Endothelial cell of umbilical vein (primary cell): ENCODE data around the gene HEXIM2. TPM values are rescaled to one million over a fixed set of nuclear protein-coding genes. Genes with fewer than 3 reads are reported as not detected.

Experiments used
- BruUV-seq: library from RNA; stranded (reverse); fragments of 400-500 nt; replicated peaks from 2 replicates; lab custom pipeline; 2021; lab: Mats Ljungman, UMichigan
- CTCF ChIA-PET: fragments of 300-600, 350-600 bp; sonication (Branson Sonifier 250); formaldehyde crosslinking; loops from one replicate; lab custom pipeline; 2021; ENCODE audit warnings: antibody characterized with exemption, inconsistent platforms; lab: Charles Lee
- POLR2A ChIA-PET: fragments of 300-600, 350-600 bp; sonication (Branson Sonifier 250); formaldehyde crosslinking; loops from one replicate; lab custom pipeline; 2021; ENCODE audit warnings: antibody characterized with exemption, inconsistent platforms; lab: Charles Lee
- DNase-seq: peaks from one replicate; pipeline ENCODE4 v3.0.0-alpha.2; 2011; ENCODE audit warnings: low read depth, low spot score
- FAIRE-seq: peaks from 2 replicates; lab custom pipeline; 2011; peaks lifted over from hg19 to GRCh38; lab: Jason Lieb, UNC
- H2AFZ ChIP-seq: 2 replicates; pipeline ENCODE4 v1.6.0; 2012; ENCODE audit warnings: low read depth, low read length, control low read depth, inconsistent platforms
- H3K27ac ChIP-seq: 2 replicates; pipeline ENCODE4 v1.5.1; 2011; ENCODE audit warnings: low read depth, mild to moderate bottlenecking, control low read depth, low read length, moderate library complexity; ENCODE audit not compliant: insufficient read depth
- H3K27me3 ChIP-seq, 2 experiments: 2 replicates each; pipeline versions ENCODE4 v1.6.0 to v1.6.1; 2011; ENCODE audit warnings: low read length in 2 of 2, mixed read lengths in 1 of 2; ENCODE audit not compliant: control insufficient read depth in 2 of 2, insufficient read depth in 2 of 2
- H3K36me3 ChIP-seq, 2 experiments: 2 replicates in 1 of 2; 3 replicates in 1 of 2; pipeline ENCODE4 v1.5.1; 2011; ENCODE audit warnings: low read length in 2 of 2, mild to moderate bottlenecking in 1 of 2, moderate library complexity in 1 of 2; ENCODE audit not compliant: control insufficient read depth in 2 of 2, insufficient read depth in 2 of 2; ENCODE audit errors: extremely low read depth in 1 of 2
- H3K4me1 ChIP-seq: 3 replicates; pipeline ENCODE4 v1.5.1; 2011; ENCODE audit warnings: mild to moderate bottlenecking, low read length; ENCODE audit not compliant: control insufficient read depth, insufficient read depth; ENCODE audit errors: extremely low read depth
- H3K4me2 ChIP-seq: 2 replicates; pipeline ENCODE4 v1.6.1; 2011; ENCODE audit warnings: low read length, control low read depth, mixed read lengths; ENCODE audit not compliant: insufficient read depth
- H3K4me3 ChIP-seq, 3 experiments: fragments of 200-600 bp in 1 of 3; sonication (generic), shearing (Covaris generic) in 1 of 3; replicated peaks in 1 of 3; 2 replicates each; pipeline ENCODE4 v1.5.1; 2011 to 2016; ENCODE audit warnings: control low read depth in 3 of 3, low read length in 3 of 3, mild to moderate bottlenecking in 2 of 3, inconsistent platforms in 1 of 3, low read depth in 1 of 3, moderate library complexity in 1 of 3; ENCODE audit not compliant: insufficient read depth in 1 of 3
- H3K79me2 ChIP-seq: 2 replicates; pipeline ENCODE4 v1.6.0; 2012; ENCODE audit warnings: low read length, inconsistent platforms; ENCODE audit not compliant: control insufficient read depth, insufficient read depth
- H3K9ac ChIP-seq: replicated peaks from 2 replicates; pipeline ENCODE3; 2011; ENCODE audit warnings: low read length, control low read depth; ENCODE audit not compliant: insufficient read depth; ENCODE audit errors: extremely low read depth
- H3K9me1 ChIP-seq: replicated peaks from 3 replicates; pipeline ENCODE4 v1.6.0; 2011; ENCODE audit warnings: mild to moderate bottlenecking, low read length; ENCODE audit not compliant: control insufficient read depth, insufficient read depth; ENCODE audit errors: extremely low read depth
- H3K9me3 ChIP-seq: replicated peaks from 2 replicates; pipeline ENCODE4 v1.5.1; 2012; ENCODE audit warnings: low read length, inconsistent platforms; ENCODE audit not compliant: control insufficient read depth, insufficient read depth
- H4K20me1 ChIP-seq: replicated peaks from 2 replicates; pipeline ENCODE3; 2011; ENCODE audit warnings: mild to moderate bottlenecking, low read length; ENCODE audit not compliant: control insufficient read depth, insufficient read depth; ENCODE audit errors: extremely low read depth
- EZH2 ChIP-seq: IDR thresholded peaks from 2 replicates; pipeline ENCODE4 v1.6.1; 2012; ENCODE audit warnings: borderline replicate concordance, low read depth, mild to moderate bottlenecking, moderate library complexity, low read length, inconsistent platforms; ENCODE audit not compliant: severe bottlenecking
- FOS ChIP-seq: IDR thresholded peaks from 2 replicates; pipeline ENCODE4 v1.6.1; 2011; ENCODE audit warnings: mild to moderate bottlenecking, low read length, moderate library complexity, borderline replicate concordance; ENCODE audit not compliant: insufficient read depth
- GATA2 ChIP-seq: IDR thresholded peaks from 2 replicates; pipeline ENCODE4 v1.7.0; 2011; ENCODE audit warnings: low read depth, mild to moderate bottlenecking, moderate library complexity, mixed read lengths, low read length; ENCODE audit not compliant: insufficient read length, insufficient read depth
- POLR2A ChIP-seq: IDR thresholded peaks from 2 replicates; pipeline ENCODE4 v1.6.1; 2012; ENCODE audit warnings: low read depth, mild to moderate bottlenecking, control low read depth, low read length
- dilution Hi-C: fragments of 300-500 bp; cut with MboI; formaldehyde crosslinking; loops from one replicate; pipeline ENCODE4 v1.15.0; 2019; ENCODE audit warnings: low sequenced_read_pairs; ENCODE audit not compliant: extremely low pct_ligation_motif_present
- intact Hi-C: fragments of 100-400 bp; cut with micrococcal nuclease; formaldehyde crosslinking; loops from one replicate; pipeline ENCODE4 v1.10.0; 2022
- polyA plus RNA-seq, 4 experiments: library from polyadenylated mRNA; depleted of rRNA in 3 of 4; stranded (reverse) in 3 of 4; unstranded in 1 of 4; fragments of >200 nt; gene quantifications; 2 replicates each; pipeline versions ENCODE4 v1.2.1 to v1.2.3, GENCODE V29; 2011 to 2012; ENCODE audit warnings: missing spikeins in 1 of 4
- total RNA-seq: library from RNA; stranded (reverse); gene quantifications from 2 replicates; pipeline ENCODE4 v1.2.3, GENCODE V29; 2021
- TF ChIP-seq, protein P1 (sequence below): IDR thresholded peaks from 2 replicates; pipeline ENCODE4 v1.6.1; 2011; ENCODE audit not compliant: insufficient read depth, insufficient read length
- TF ChIP-seq, protein P2 (sequence below), 2 donors: IDR thresholded peaks; 1 replicate in 1 of 2; 2 replicates in 1 of 2; pipeline ENCODE4 v1.5.1; 2011; ENCODE audit warnings: low read length in 2 of 2, mild to moderate bottlenecking in 2 of 2, moderate library complexity in 2 of 2, control low read depth in 1 of 2, inconsistent platforms in 1 of 2, low read depth in 1 of 2; ENCODE audit not compliant: insufficient read depth in 1 of 2; ENCODE audit errors: extremely low read depth in 1 of 2

Gene HEXIM2
- total and polyA plus RNA-seq, 2 donors (not counting 3 experiments of a cell fraction or from before 2014, with no cell fraction given) = 2.9 to 3.8 TPM

DNA sequence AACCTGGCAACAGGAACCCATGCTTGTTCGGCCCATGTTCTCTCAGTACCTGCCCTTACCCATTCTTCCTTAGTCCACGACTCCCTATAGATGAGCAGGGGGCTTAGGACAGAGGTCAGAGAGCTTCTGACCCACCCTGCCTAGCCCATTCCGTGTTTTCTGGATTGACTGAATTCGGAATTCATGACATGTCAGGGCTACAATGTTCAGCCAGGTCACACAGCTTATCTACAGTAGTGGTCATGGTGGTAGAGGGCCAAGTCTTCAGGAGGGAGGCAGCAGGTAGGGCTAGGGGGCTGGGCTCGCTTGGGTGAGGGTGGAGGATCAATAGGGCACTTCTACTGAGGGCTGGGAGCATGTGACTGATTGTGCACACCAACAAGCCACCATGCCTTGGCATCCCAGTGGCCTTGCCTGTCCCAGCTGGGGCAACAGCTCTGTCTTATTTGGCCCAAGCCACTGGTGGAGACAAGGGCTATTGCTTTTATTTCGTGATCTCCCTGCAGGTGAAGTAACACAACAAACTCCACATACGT, 3.1 kb downstream of the HEXIM2 start:
- Histone ChIP-seq H3K27me3 (no peaks in the 10 kb centered on the region), H3K79me2 (peaks cover 11% of the 10 kb centered on the region), H2AFZ (no peak overlapping the region), H3K9ac (no peak overlapping the region), H3K4me3 (no peak overlapping the region), H3K4me2 (no peak overlapping the region), H3K9me1 (no peaks in the 10 kb centered on the region), H4K20me1 (no peaks in the 10 kb centered on the region), H3K27ac (no peak overlapping the region), H3K4me1 (peaks cover 7% of the 10 kb centered on the region), H3K9me3 (no peaks in the 10 kb centered on the region), H3K36me3 (no peaks in the 10 kb centered on the region)
- intact Hi-C loops = no loop called here
- TF ChIP-seq EZH2 (no peak), FOS (no peak), POLR2A (no peak), GATA2 (no peak)
- TF ChIP-seq, protein P1, sequence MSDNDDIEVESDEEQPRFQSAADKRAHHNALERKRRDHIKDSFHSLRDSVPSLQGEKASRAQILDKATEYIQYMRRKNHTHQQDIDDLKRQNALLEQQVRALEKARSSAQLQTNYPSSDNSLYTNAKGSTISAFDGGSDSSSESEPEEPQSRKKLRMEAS = no peak
- TF ChIP-seq, protein P2, sequence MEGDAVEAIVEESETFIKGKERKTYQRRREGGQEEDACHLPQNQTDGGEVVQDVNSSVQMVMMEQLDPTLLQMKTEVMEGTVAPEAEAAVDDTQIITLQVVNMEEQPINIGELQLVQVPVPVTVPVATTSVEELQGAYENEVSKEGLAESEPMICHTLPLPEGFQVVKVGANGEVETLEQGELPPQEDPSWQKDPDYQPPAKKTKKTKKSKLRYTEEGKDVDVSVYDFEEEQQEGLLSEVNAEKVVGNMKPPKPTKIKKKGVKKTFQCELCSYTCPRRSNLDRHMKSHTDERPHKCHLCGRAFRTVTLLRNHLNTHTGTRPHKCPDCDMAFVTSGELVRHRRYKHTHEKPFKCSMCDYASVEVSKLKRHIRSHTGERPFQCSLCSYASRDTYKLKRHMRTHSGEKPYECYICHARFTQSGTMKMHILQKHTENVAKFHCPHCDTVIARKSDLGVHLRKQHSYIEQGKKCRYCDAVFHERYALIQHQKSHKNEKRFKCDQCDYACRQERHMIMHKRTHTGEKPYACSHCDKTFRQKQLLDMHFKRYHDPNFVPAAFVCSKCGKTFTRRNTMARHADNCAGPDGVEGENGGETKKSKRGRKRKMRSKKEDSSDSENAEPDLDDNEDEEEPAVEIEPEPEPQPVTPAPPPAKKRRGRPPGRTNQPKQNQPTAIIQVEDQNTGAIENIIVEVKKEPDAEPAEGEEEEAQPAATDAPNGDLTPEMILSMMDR (IDR thresholded peaks at IDR 0.05; ENCODE audit: extremely low read depth in 1 of 2, insufficient read depth in 1 of 2, low read depth in 1 of 2, low read length in 2 of 2) = no peak
- POLR2A ChIA-PET = interaction anchor here (1.5 kb wide), 1 partner anchor 17 kb away, joined by 3 read pairs; the partner anchor contains the start of gene HEXIM1
- BruUV-seq = no TSS peak
- DNase-seq (no peak), FAIRE-seq (no peak)
- CTCF ChIA-PET = interaction anchor here (1.1 kb wide), 1 partner anchor 16 kb away, joined by 3 read pairs; no protein-coding TSS in a partner anchor
- dilution Hi-C loops = no loop called here
